Ovary (tissue), 9 donors: Measurements from ENCODE around the gene SFTPB. TPM values are rescaled to one million over a fixed set of nuclear protein-coding genes. Genes with fewer than 3 reads are reported as not detected.
A peak's percentile ranks its signal among the peaks of the same experiment; 100 is the strongest.

ENCODE experiments used
- DNase-seq, 5 donors: peaks; one replicate each; pipeline ENCODE4 v3.0.0-alpha.2; 2019 to 2020
- H3K27ac ChIP-seq, 2 donors: fragments of 200-600 bp; one replicate each; pipeline versions ENCODE4 v1.5.1 to v1.8.0; 2019 to 2022
- H3K27me3 ChIP-seq: fragments of 200-600 bp; one replicate; pipeline ENCODE4 v1.8.0; 2022
- H3K36me3 ChIP-seq: fragments of 200-600 bp; sonication (generic); one replicate; pipeline ENCODE4 v1.5.1; 2019
- H3K4me1 ChIP-seq: one replicate; pipeline ENCODE4 v1.8.1; 2013; ENCODE audit warnings: mild to moderate bottlenecking, moderate library complexity; ENCODE audit not compliant: insufficient read depth
- H3K4me3 ChIP-seq: fragments of 200-600 bp; sonication (generic); one replicate; pipeline ENCODE4 v1.5.1; 2017
- H3K9me3 ChIP-seq, 2 donors: fragments of 200-600 bp in 1 of 2; sonication (generic) in 1 of 2; one replicate each; pipeline versions ENCODE4 v1.5.1 to v1.8.1; 2013 to 2019; ENCODE audit warnings: mild to moderate bottlenecking in 1 of 2, moderate library complexity in 1 of 2
- EP300 ChIP-seq: sonication (generic); formaldehyde crosslinking; IDR thresholded peaks from one replicate; pipeline ENCODE4 v1.6.1; 2017; ENCODE audit warnings: antibody characterized with exemption
- POLR2A ChIP-seq: fragments of 450-650 bp; IDR thresholded peaks from one replicate; pipeline ENCODE4 v1.6.1; 2017; ENCODE audit warnings: antibody characterized with exemption, mild to moderate bottlenecking, moderate library complexity
- WGBS, 3 donors: extraction: QIAGEN DNeasy Blood & Tissue Kit in 1 of 3; methylation state at CpG; one replicate each; pipeline versions ENCODE4 v1.1.5 to v1.1.7; 2013 to 2017; 5-methylcytosine and 5-hydroxymethylcytosine counted together
- intact Hi-C, 4 donors: fragments of 100-400 bp; cut with DNase I; formaldehyde crosslinking; loops; one replicate each; pipeline versions ENCODE4 v1.11.0 to v1.15.1; 2022 to 2023
- polyA plus RNA-seq, 2 donors: library from polyadenylated mRNA; stranded (reverse); fragments of 200-250 nt in 1 of 2; fragments of 350-450 nt in 1 of 2; fragmentation: Illumina TruSeq in 1 of 2; extraction: RNeasy Lipid Tissue Mini Kit (QIAGEN cat#74804) in 1 of 2; gene quantifications; one replicate each; pipeline ENCODE4 v1.2.3, GENCODE V29; 2013 to 2014
- total RNA-seq, 7 donors: library from RNA; depleted of rRNA in 2 of 7; stranded (reverse); fragments of >200 nt in 2 of 7; fragmentation: NEBNext Ultra II Directional in 3 of 7; extraction: Animal tissue kit (Norgen Biotek cat#: 25700) in 3 of 7; gene quantifications; one replicate each; pipeline versions ENCODE4 v1.1.0 to v1.2.4, GENCODE V29; 2016 to 2023
- TF ChIP-seq, protein P1 (sequence below), 3 donors: fragments of 450-650 bp in 2 of 3; fragments of 200-600 bp in 1 of 3; IDR thresholded peaks; one replicate each; pipeline versions ENCODE4 v1.5.1 to v1.8.0; 2016 to 2022; ENCODE audit warnings: antibody characterized with exemption in 3 of 3, mild to moderate bottlenecking in 1 of 3
- donor health status: DM: no; HTN: no; CAD: no; lungs with moderate emphysema.
- donor health status: DM: no; HTN: no; CAD: no.
- donor health status: Bipolar disorder and iron deficiency.
- donor health status: DM: yes; HTN: yes; CAD: no.
- donor health status: DM: no; HTN: no; CAD: no.
- donor health status: DM: yes; HTN: yes; CAD: no.

SFTPB gene
- total and polyA plus RNA-seq, 9 donors, result 0.27 to 15.4 (median 1.0) TPM; not detected in 2

DNA sequence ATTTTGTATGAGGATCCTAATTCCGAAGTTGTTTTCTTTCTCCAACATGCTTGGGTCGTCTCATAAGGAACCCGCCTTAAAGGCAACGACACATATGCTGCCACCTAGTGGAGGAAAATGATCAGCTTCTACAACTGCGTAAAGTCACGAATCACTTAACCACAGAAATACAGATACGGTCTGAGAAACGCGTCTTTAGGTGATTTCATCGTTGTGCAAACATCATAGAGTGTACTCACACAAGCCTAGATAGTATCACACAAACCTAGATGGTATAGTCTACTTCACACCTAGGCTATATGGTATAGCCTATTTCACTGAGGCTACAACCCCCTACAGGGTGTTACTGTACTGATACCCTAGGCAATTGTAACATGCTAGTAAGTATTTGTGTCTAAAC, 39.3 kb upstream of the SFTPB start:
- DNase-seq, result peak in 2 of 5 donors; percentile 57 to 78
- WGBS, 3 donors, result 0 to 2% (median 1%) methylated on average over 10 of the region's 10 CpGs
- Histone ChIP-seq H3K4me3 (no peak overlapping the region), H3K4me1 (peaks cover 20% of the 10 kb centered on the region), H3K27me3 (no peaks in the 10 kb centered on the region), H3K9me3 (no peaks in the 10 kb centered on the region), H3K27ac (no peak overlapping the region), H3K36me3 (no peaks in the 10 kb centered on the region)
- intact Hi-C loops, result loop anchor here in 1 of 4 donors (5.0 kb wide), 1 partner anchor 65 kb away; no protein-coding TSS in a partner anchor
- TF ChIP-seq POLR2A, result no peak
- TF ChIP-seq, protein P1, sequence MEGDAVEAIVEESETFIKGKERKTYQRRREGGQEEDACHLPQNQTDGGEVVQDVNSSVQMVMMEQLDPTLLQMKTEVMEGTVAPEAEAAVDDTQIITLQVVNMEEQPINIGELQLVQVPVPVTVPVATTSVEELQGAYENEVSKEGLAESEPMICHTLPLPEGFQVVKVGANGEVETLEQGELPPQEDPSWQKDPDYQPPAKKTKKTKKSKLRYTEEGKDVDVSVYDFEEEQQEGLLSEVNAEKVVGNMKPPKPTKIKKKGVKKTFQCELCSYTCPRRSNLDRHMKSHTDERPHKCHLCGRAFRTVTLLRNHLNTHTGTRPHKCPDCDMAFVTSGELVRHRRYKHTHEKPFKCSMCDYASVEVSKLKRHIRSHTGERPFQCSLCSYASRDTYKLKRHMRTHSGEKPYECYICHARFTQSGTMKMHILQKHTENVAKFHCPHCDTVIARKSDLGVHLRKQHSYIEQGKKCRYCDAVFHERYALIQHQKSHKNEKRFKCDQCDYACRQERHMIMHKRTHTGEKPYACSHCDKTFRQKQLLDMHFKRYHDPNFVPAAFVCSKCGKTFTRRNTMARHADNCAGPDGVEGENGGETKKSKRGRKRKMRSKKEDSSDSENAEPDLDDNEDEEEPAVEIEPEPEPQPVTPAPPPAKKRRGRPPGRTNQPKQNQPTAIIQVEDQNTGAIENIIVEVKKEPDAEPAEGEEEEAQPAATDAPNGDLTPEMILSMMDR (IDR thresholded peaks at IDR 0.05), result peak; percentile 75 to 83 (median 80)

DNA sequence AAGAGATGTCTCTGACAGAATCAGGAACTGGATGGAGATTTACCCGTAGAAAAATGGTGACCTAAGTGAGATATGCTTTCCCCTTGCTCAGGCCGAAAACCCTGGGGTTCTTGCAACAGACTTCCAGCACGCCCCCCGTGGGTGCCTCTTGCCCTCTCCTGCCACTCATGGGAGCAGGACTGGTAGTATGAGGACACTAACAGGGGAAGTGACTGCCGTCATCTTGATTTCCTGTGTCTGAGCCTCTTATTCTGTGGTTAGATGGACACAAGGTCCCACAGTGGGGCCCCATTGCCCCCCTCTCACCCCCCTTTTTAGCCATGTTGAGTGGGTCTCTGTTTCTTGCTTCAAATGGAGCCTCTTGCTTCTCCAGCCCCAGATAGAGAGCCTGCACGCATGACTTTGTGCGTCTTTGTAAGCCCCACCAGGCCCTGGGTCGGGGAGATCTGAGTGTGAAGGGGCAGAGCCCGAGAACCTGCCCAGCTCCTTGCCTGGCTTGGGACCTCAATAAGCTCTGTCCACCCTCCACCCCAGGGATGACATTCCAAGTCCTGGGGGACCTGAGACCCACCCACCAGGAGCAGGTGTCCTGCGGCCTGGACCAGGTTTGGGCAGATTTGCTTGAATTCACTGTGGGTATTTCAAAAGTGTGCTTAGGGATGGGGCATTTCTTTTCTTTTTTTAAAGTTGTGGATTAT, 38.7 kb upstream of the SFTPB start:
- TF ChIP-seq, protein P1 (IDR thresholded peaks at IDR 0.05), result no peak
- TF ChIP-seq EP300, result no peak
- no peak for TF ChIP-seq POLR2A
- H3K9me3 ChIP-seq, result no peaks in the 10 kb centered on the region
- no peak overlapping the region for H3K27ac ChIP-seq
- H3K27me3 ChIP-seq, result no peaks in the 10 kb centered on the region
- no peak overlapping the region for H3K4me3 ChIP-seq
- DNase-seq, result no peak
- intact Hi-C loops, result loop anchor here in 1 of 4 donors (5.0 kb wide), 1 partner anchor 64 kb away; no protein-coding TSS in a partner anchor
- no peaks in the 10 kb centered on the region for H3K36me3 ChIP-seq
- H3K4me1 ChIP-seq, result peaks cover 17% of the 10 kb centered on the region
- WGBS, 3 donors, result 84 to 92% (median 90%) methylated on average over 10 of the region's 10 CpGs

DNA sequence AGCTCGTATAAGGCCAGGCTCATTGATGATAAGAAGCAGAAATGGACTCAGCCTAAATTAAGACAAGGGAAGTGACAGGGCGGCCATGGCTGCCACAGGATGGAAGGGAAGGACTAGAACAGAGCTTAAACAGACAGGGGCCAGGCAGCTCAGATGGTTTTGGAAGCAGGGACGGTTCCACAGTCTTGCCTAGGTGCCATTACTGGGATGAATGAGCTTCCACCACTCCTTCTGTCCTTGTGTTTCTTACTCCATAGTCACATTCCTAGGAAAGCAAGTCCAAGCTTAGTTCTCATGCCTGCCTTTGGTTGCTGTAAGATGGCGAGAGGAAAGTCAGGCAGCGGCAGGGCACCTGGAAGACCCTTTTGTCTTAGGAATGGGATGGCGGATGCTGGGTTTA, 38.1 kb upstream of the SFTPB start:
- peaks cover 12% of the 10 kb centered on the region for H3K4me1 ChIP-seq
- no peaks in the 10 kb centered on the region for H3K9me3 ChIP-seq
- H3K36me3 ChIP-seq, result no peaks in the 10 kb centered on the region
- intact Hi-C loops, result loop anchor here in 1 of 4 donors (5.0 kb wide), 1 partner anchor 64 kb away; no protein-coding TSS in a partner anchor
- no peak overlapping the region for H3K27ac ChIP-seq
- no peak for DNase-seq
- TF ChIP-seq, protein P1 (IDR thresholded peaks at IDR 0.05), result no peak
- TF ChIP-seq EP300 (no peak), POLR2A (no peak)
- no peaks in the 10 kb centered on the region for H3K27me3 ChIP-seq
- no peak overlapping the region for H3K4me3 ChIP-seq
- 76 to 86% (median 78%) methylated on average over 6 of the region's 6 CpGs for WGBS, 3 donors

DNA sequence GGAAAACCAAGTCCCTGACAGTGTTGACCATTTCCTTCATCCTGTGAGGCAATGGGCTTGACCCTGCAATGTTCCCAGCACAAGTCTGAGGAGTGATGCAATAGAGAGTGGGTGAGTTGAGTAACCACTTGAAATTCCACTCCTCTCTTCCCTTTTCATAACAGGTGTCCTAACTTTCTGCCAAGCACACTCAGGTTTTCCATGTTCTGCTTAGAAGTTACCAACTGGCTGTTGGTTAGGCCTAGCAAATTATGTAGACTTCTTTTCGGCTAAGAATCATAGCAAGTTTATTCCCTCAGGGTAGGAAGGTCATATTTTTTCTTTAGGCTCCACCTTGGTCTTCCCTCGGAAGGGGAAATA, 37.7 kb upstream of the SFTPB start:
- no peaks in the 10 kb centered on the region for H3K9me3 ChIP-seq
- H3K27me3 ChIP-seq, result no peaks in the 10 kb centered on the region
- 70 to 91% (median 84%) methylated on average over 2 of the region's 2 CpGs for WGBS, 3 donors
- peaks cover 8% of the 10 kb centered on the region for H3K4me1 ChIP-seq
- intact Hi-C loops, result loop anchor here in 1 of 4 donors (5.0 kb wide), 1 partner anchor 63 kb away; no protein-coding TSS in a partner anchor
- H3K27ac ChIP-seq, result no peak overlapping the region
- H3K36me3 ChIP-seq, result no peaks in the 10 kb centered on the region
- DNase-seq, result peak in 2 of 5 donors; percentile 67 to 76
- TF ChIP-seq EP300 (peak; percentile 84), POLR2A (no peak)
- H3K4me3 ChIP-seq, result no peak overlapping the region
